ENCODE measurements around the gene KIF21A.
A peak's percentile ranks its signal among the peaks of the same experiment; 100 is the strongest.
"Not testable (repeated sequence)": the region's sequence is repeated elsewhere in the genome, so short reads cannot be mapped to it uniquely, and the experiment has no call there.

The KIF21A gene

GRCh38 chr12:39443081-39443928 is at the start of gene KIF21A:
KIF21A (minus strand) TSS chr12:39443120; CDS start chr12:39442970, 150 bp downstream.
- peak; percentile 99 for DNase-seq

DNA sequence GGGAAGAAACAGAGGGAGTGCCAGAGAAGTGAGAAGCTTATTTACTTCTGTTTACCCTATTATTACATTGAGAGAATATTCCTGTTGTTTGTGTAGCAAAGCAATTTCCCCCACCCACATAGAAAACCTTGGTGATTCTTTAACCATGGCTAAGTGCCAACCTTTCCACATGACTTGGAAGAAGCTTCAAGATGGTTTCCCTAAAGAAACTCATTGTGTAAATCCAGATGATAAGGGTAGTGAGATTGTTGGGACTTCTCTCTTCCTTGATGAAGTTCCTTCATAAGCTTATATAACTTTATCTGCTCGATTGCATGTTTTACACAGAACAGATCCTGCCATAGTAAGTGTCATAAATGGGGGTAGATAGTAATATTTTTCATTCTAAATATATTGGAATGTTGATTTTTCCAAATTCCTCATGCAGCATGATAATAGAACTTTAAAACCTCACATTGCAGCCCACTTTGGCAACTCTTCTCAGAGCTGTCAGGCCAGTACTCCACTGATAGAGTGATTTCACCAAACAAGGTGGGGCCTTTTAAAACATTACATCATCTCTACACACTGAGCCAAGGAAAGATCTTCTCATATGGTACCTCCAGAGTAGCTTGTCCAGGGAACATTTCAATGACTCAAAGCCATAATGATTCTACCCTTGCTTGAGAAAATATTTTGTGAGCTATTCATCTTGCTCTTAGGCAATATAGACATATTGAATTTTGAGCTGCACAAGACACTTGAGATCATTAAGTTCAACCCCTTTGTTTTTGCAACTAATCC is 47.8 kb upstream of the KIF21A start:
- no peak for DNase-seq

- no peak for DNase-seq
Observed at GRCh38 chr12:39483597-39483996, 40.7 kb upstream of the KIF21A start.

- no peak for DNase-seq
Observed at GRCh38 chr12:39483042-39483441, 40.1 kb upstream of the KIF21A start.

- no peak for DNase-seq
Observed at GRCh38 chr12:39476894-39477293, 34.0 kb upstream of the KIF21A start.

GRCh38 chr12:39476121-39476520 is 33.2 kb upstream of the KIF21A start:
- no peak for DNase-seq

- DNase-seq: not testable (repeated sequence)
Observed at GRCh38 chr12:39475136-39475535, 32.2 kb upstream of the KIF21A start.

DNA sequence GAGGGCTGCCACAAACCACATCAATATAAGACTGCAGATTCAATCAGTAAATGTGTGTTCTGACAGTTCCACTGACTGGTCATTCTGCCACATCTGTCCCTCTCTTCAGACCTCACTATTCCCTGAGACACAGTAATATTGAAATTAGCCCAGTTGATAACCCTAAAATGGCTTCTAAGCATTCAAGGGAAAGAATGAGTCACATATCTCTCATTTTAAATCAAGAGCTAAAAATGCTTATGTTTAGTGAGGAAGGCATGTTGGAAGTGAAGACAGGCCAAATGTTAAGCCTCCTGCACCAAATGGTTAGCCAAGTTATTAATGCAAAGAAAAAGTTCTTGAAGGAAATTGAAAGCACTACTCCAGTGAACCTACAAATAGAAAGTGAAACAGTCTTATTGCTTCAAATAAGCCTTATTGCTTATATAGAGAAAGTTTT is 24.5 kb upstream of the KIF21A start:
- no peak for DNase-seq

- no peak for DNase-seq
Observed at GRCh38 chr12:39464976-39465695, 22.2 kb upstream of the KIF21A start.

- DNase-seq: no peak
Observed at GRCh38 chr12:39461059-39461458, 18.1 kb upstream of the KIF21A start.

DNA sequence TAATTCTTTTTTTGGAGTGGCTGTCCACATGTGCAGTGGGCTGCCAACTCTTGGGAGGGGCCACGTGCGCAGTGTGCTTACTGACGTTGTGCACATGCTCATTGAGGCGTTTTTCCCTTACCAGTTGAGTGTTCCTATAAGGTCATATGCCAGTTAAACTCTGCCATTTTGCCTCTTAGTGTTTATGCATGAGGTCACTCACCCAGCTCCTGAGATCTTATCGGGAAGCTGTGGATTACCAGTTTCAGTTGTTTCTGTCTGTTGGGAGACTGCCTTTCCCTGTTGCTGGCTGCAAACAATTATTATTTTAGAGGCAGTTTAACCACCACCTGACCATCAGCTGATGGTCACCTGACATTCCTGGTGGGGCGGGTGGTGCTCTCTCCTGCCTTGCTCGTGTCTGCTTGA is 16.1 kb upstream of the KIF21A start:
- no peak for DNase-seq

DNA sequence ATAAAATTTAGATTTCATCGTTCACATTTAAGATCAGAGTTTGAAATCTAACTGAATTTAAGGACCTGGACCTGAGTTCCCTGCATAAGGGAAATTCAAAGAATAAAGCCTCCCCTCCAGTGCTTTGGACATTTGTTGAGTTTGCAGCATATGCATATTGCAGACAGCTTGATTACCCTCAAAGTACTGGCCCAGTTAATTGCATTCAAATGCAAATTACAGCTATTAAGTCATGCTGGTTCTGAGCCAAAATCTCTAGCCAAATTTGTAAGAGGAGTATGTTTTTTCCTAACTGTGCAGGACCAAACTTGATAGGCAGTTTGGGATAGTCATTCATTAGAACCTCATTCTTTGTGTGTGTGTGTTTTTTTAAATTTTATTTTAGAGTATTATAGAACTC is 9.1 kb upstream of the KIF21A start:
- no peak for DNase-seq

- no peak for DNase-seq
Observed at GRCh38 chr12:39448038-39448437, 5.1 kb upstream of the KIF21A start.

DNA sequence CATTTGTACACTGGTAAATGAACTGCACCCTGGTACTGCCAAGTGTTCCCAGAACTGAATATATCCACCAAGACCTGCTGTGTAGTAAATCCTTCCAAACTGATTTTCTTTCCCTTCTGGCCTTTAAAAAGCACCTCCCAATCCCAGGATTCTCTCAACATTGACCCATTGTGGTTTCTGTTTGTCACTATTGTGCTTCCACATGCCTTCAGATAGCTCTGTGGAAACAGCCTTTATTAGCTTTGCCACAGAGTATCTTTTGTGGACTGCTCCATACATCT is 949 bp upstream of the KIF21A start:
- no peak for DNase-seq

GRCh38 chr12:39442831-39443080 is 164 bp downstream of the KIF21A start:
- no peak for DNase-seq

DNA sequence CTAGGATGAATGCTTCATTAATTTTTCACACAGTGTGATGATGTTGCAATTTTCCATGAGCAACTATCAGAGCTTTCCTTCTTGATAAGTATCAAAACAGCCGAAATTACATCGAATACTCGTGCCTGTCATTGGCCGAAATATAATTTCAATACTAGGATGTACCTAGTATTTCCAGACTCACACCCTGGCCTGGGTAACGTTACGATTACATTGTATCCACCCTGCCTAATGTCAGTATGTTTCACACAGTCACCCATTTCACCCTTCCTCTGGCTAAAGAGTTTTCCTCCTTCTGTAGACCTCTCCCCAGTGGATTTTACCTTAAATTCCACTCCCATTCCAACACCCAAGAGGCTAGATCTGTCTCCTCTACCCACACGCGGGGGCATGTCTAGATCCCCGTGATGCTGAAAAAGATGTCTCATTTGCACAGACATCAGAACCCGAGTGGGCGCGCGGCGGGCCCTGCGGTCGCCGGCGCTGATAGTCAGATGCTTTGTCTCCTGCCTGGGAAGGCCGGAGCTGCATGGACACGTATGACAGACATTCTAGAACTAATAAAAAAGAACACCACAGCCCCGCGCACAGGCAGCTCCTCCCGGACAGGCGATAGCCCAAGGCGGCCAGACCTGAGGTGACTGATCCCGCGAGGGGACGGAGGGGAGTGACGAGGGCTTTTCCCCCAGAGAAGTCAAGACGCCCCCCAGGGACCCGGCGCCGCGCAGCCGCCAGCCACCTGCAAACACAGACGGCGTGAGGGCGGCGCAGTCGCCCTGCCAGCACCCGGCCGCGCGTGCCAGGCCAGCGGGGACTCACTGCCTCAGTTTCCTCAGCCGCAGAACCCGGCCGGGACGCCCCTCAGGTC is 723 bp downstream of the KIF21A start:
- peak; percentile 71 to 81 for DNase-seq

- no peak for DNase-seq
Observed at GRCh38 chr12:39441189-39441962, 1.5 kb downstream of the KIF21A start.

DNA sequence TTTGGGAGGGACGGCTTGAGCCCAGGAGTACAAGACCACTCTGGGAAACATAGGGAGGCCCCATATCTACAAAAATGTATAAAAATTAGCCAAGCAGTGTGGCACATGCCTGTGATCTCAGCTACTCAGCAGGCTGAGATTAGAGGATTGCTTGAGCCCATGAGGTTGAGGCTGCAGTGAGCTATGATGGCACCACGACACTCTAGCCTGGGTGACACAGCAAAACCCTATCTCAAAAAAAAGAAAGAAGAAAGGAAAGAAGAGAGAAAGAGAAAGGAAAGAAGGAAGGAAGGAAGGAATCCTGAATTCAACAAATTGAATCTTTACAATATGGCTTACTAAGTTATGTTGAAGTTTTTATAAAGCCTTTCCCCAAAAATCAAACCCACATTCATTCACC is 2.1 kb downstream of the KIF21A start:
- no peak for DNase-seq

GRCh38 chr12:39440101-39440500 is 2.8 kb downstream of the KIF21A start:
- DNase-seq: no peak

GRCh38 chr12:39435531-39435930 is 7.4 kb downstream of the KIF21A start:
- DNase-seq: no peak

GRCh38 chr12:39431797-39432196 is 11.1 kb downstream of the KIF21A start:
- no peak for DNase-seq

All from NCI-H1930 (cell line).